Ishikawa (cell line): ENCODE data around the gene C9orf72.

Experiments
- CEBPB ChIP-seq: IDR thresholded peaks from 2 replicates; pipeline ENCODE4 v1.6.1; 2012
- CREB1 ChIP-seq: IDR thresholded peaks from 2 replicates; pipeline ENCODE4 v1.6.1; 2012; ENCODE audit warnings: low read depth
- EP300 ChIP-seq: IDR thresholded peaks from 2 replicates; pipeline ENCODE4 v1.6.1; 2012; ENCODE audit warnings: borderline replicate concordance
- FOXM1 ChIP-seq: IDR thresholded peaks from 2 replicates; pipeline ENCODE4 v1.6.1; 2012; ENCODE audit warnings: low read depth, borderline replicate concordance
- MAX ChIP-seq: IDR thresholded peaks from 2 replicates; pipeline ENCODE4 v1.6.1; 2012
- NFIC ChIP-seq: IDR thresholded peaks from 2 replicates; pipeline ENCODE4 v1.6.1; 2012
- RAD21 ChIP-seq: IDR thresholded peaks from 2 replicates; pipeline ENCODE4 v1.6.1; 2012; ENCODE audit warnings: low read depth
- REST ChIP-seq: IDR thresholded peaks from 2 replicates; pipeline ENCODE4 v1.6.1; 2012; ENCODE audit warnings: low read depth, mild to moderate bottlenecking
- TCF12 ChIP-seq: IDR thresholded peaks from 2 replicates; pipeline ENCODE4 v1.6.1; 2012; ENCODE audit warnings: low read depth
- TEAD4 ChIP-seq: IDR thresholded peaks from 2 replicates; pipeline ENCODE4 v1.6.1; 2012
- YY1 ChIP-seq: IDR thresholded peaks from 2 replicates; pipeline ENCODE4 v1.6.1; 2012; ENCODE audit warnings: low read depth

GRCh38 chr9:27618066-27618465, 44.8 kb upstream of the C9orf72 start:
- TF ChIP-seq CEBPB (no peak), EP300 (no peak), CREB1 (no peak), RAD21 (no peak), REST (no peak), FOXM1 (no peak), YY1 (no peak), MAX (no peak), TEAD4 (no peak), TCF12 (no peak), NFIC (no peak)
